GM12878 (cell line): Measurements from ENCODE around the gene SEMA3A. TPM values are rescaled to one million over a fixed set of nuclear protein-coding genes. Genes with fewer than 3 reads are reported as not detected.

Experiments used
- ATAC-seq: fragments of 200-7000 bp; cut with Tn5 transposase; 3 replicates; pipeline ENCODE4 v1.9.1; 2020; ENCODE audit warnings: mild to moderate bottlenecking, moderate library complexity
- BruUV-seq: library from RNA; stranded (reverse); fragments of 400-500 nt; replicated peaks from 2 replicates; lab custom pipeline; 2021; lab: Mats Ljungman, UMichigan
- CTCF ChIA-PET: fragments of 300-600 bp; sonication (Branson Sonifier 250); formaldehyde crosslinking; extraction: SDS; loops from one replicate; lab custom pipeline; 2021; ENCODE audit warnings: inconsistent platforms; lab: Yijun Ruan, JAX
- POLR2A ChIA-PET: fragments of 350-600 bp; formaldehyde crosslinking; extraction: SDS; loops from one replicate; lab custom pipeline; 2021; ENCODE audit warnings: inconsistent platforms; lab: Charles Lee
- RAD21 ChIA-PET: fragments of 300-600 bp; sonication (Branson Sonifier 250); formaldehyde crosslinking; loops from one replicate; lab custom pipeline; 2023; ENCODE audit warnings: antibody characterized with exemption; ENCODE audit not compliant: unreplicated experiment; lab: Charles Lee
- SMC1A ChIA-PET: fragments of 300-600 bp; sonication (Branson Sonifier 250); formaldehyde crosslinking; loops from one replicate; lab custom pipeline; 2023; ENCODE audit not compliant: unreplicated experiment, uncharacterized antibody; lab: Charles Lee
- DNase-seq: peaks from one replicate; pipeline ENCODE4 v3.0.0-alpha.2; 2011; ENCODE audit warnings: low read depth, low spot score
- FAIRE-seq: peaks from 3 replicates; lab custom pipeline; 2011; peaks lifted over from hg19 to GRCh38; lab: Jason Lieb, UNC
- H2AFZ ChIP-seq: 2 replicates; pipeline ENCODE4 v1.6.0; 2011; ENCODE audit warnings: low read depth, low read length, control low read depth; ENCODE audit not compliant: control insufficient read depth
- H3K27ac ChIP-seq: 2 replicates; pipeline ENCODE4 v1.5.1; 2011; ENCODE audit warnings: control low read depth; ENCODE audit not compliant: control insufficient read depth, insufficient read depth
- H3K27me3 ChIP-seq, 2 experiments: replicated peaks in 1 of 2; 2 replicates each; pipeline versions ENCODE4 v1.6.0 to v1.6.1; 2011; ENCODE audit warnings: low read length in 1 of 2; ENCODE audit not compliant: control insufficient read depth in 2 of 2, insufficient read depth in 2 of 2
- H3K36me3 ChIP-seq, 2 experiments: 2 replicates each; pipeline ENCODE4 v1.5.1; 2011; ENCODE audit warnings: low read length in 1 of 2; ENCODE audit not compliant: control insufficient read depth in 2 of 2, insufficient read depth in 2 of 2
- H3K4me1 ChIP-seq: 2 replicates; pipeline ENCODE4 v1.6.1; 2011; ENCODE audit warnings: mild to moderate bottlenecking, low read length, moderate library complexity, mixed read lengths; ENCODE audit not compliant: control insufficient read depth, insufficient read depth
- H3K4me2 ChIP-seq: 2 replicates; pipeline ENCODE4 v1.6.0; 2011; ENCODE audit warnings: control low read depth; ENCODE audit not compliant: control insufficient read depth, insufficient read depth
- H3K4me3 ChIP-seq: fragments of 200-600 bp; sonication (generic); 2 replicates; pipeline ENCODE4 v1.5.1; 2016
- H3K79me2 ChIP-seq: 2 replicates; pipeline ENCODE4 v1.6.0; 2011; ENCODE audit warnings: low read length; ENCODE audit not compliant: control insufficient read depth, insufficient read depth
- H3K9ac ChIP-seq: 2 replicates; pipeline ENCODE4 v1.8.0; 2011; ENCODE audit warnings: low read length, control low read depth, mixed read lengths; ENCODE audit not compliant: control insufficient read depth, insufficient read depth
- H3K9me3 ChIP-seq: replicated peaks from 3 replicates; pipeline ENCODE4 v1.5.1; 2011; ENCODE audit warnings: mild to moderate bottlenecking, low read length; ENCODE audit not compliant: control insufficient read depth, insufficient read depth
- H4K20me1 ChIP-seq: 2 replicates; pipeline ENCODE4 v1.6.0; 2011; ENCODE audit not compliant: control insufficient read depth, insufficient read depth
- BACH1 ChIP-seq: fragments of 450-650 bp; IDR thresholded peaks from 2 replicates; pipeline ENCODE4 v1.6.1; 2017; ENCODE audit warnings: mild to moderate bottlenecking, borderline replicate concordance
- BCL11A ChIP-seq: IDR thresholded peaks from 2 replicates; pipeline ENCODE4 v1.6.1; 2011; ENCODE audit warnings: low read depth, low read length
- DPF2 ChIP-seq: fragments of 450-650 bp; IDR thresholded peaks from 2 replicates; pipeline ENCODE4 v1.6.1; 2017; ENCODE audit warnings: mild to moderate bottlenecking
- HSF1 ChIP-seq: fragments of 150-350 bp; IDR thresholded peaks from 2 replicates; pipeline ENCODE4 v1.6.1; 2014; ENCODE audit warnings: mild to moderate bottlenecking, low read depth, low read length
- NR2C2 ChIP-seq: IDR thresholded peaks from 2 replicates; pipeline ENCODE4 v1.6.1; 2011; ENCODE audit warnings: borderline replicate concordance, low read depth; ENCODE audit not compliant: control insufficient read depth, insufficient read length
- POLR2AphosphoS2 ChIP-seq: IDR thresholded peaks from 2 replicates; pipeline ENCODE4 v1.6.1; 2011; ENCODE audit warnings: low read depth, mild to moderate bottlenecking, low read length, improper control_type of control experiment, moderate library complexity
- SMARCA5 ChIP-seq: fragments of 450-650 bp; IDR thresholded peaks from 2 replicates; pipeline ENCODE4 v1.6.1; 2017; ENCODE audit warnings: mild to moderate bottlenecking
- STAT3 ChIP-seq: IDR thresholded peaks from 2 replicates; pipeline ENCODE4 v1.6.1; 2011; ENCODE audit warnings: low read depth, low read length, improper control_type of control experiment
- TARDBP ChIP-seq: IDR thresholded peaks from 2 replicates; pipeline ENCODE4 v1.6.1; 2016; ENCODE audit warnings: borderline replicate concordance
- TCF7 ChIP-seq: IDR thresholded peaks from 2 replicates; pipeline ENCODE4 v1.6.1; 2014; ENCODE audit warnings: antibody characterized with exemption, borderline replicate concordance
- WRNIP1 ChIP-seq: IDR thresholded peaks from 2 replicates; pipeline ENCODE4 v1.6.1; 2011; ENCODE audit warnings: low read depth, low read length, improper control_type of control experiment, borderline replicate concordance
- ZNF207 ChIP-seq: fragments of 450-650 bp; IDR thresholded peaks from 2 replicates; pipeline ENCODE4 v1.6.1; 2014; ENCODE audit warnings: antibody characterized with exemption, mild to moderate bottlenecking, borderline replicate concordance
- WGBS: methylation state at CpG from one replicate; pipeline ENCODE4 v1.1.6; 2016; ENCODE audit warnings: low lambda C conversion rate; ENCODE audit not compliant: insufficient replicate concordance, insufficient coverage; ENCODE audit errors: missing lambda C conversion rate; 5-methylcytosine and 5-hydroxymethylcytosine counted together
- in situ Hi-C: fragments of 300-500 bp; cut with MboI; formaldehyde crosslinking; loops from 9 replicates; pipeline ENCODE4 v1.14.3; 2018; ENCODE audit warnings: mixed read lengths
- intact Hi-C: fragments of 100-400 bp; cut with micrococcal nuclease; formaldehyde crosslinking; loops from one replicate; pipeline ENCODE4 v1.14.2; 2022; ENCODE audit not compliant: unreplicated experiment
- polyA plus RNA-seq, 11 experiments: library from polyadenylated mRNA; depleted of rRNA in 4 of 11; unstranded in 6 of 11; stranded (reverse) in 5 of 11; fragments of >200 nt; fragmentation: Nextera tagmentation in 4 of 11; fragmentation: Illumina TruSeq in 1 of 11; extraction: Ambion mirVana in 4 of 11; extraction: Trizol in 1 of 11; gene quantifications; 1 replicate in 1 of 11; 2 replicates in 10 of 11; pipeline versions ENCODE4 v1.2.1 to v1.2.3, GENCODE V29; 2011 to 2016; ENCODE audit warnings: inconsistent platforms in 2 of 11, missing spikeins in 2 of 11, low read depth in 1 of 11
- total RNA-seq, 4 experiments: library from RNA; depleted of rRNA in 3 of 4; stranded (reverse); fragments of >200 nt in 3 of 4; fragmentation: Illumina TruSeq in 1 of 4; extraction: Trizol in 1 of 4; gene quantifications; 2 replicates each; pipeline versions ENCODE4 v1.2.1 to v1.2.3, GENCODE V29; 2013 to 2021
- TF ChIP-seq, protein P1 (sequence below): IDR thresholded peaks from 2 replicates; pipeline ENCODE4 v1.6.1; 2011; ENCODE audit warnings: low read depth, mild to moderate bottlenecking, low read length, moderate library complexity, borderline replicate concordance; ENCODE audit errors: extremely low read depth

Gene SEMA3A
- total and polyA plus RNA-seq, 10 of the 15 experiments (the other 5 are each of a cell fraction or from before 2014, with no cell fraction given): 0.01 to 3.3 (median 0.24) TPM

GRCh38 chr7:84138411-84138810 is 56.2 kb downstream of the SEMA3A start:
- H3K4me3 ChIP-seq: no peak overlapping the region
- POLR2A ChIA-PET: no interaction called here
- BruUV-seq: no TSS peak
- no peaks in the 10 kb centered on the region for H3K79me2 ChIP-seq
- H3K27ac ChIP-seq: no peak overlapping the region
- no peaks in the 10 kb centered on the region for H3K36me3 ChIP-seq
- RAD21 ChIA-PET: no interaction called here
- no peak overlapping the region for H3K9ac ChIP-seq
- no peak overlapping the region for H3K4me2 ChIP-seq
- 33% methylated on average over 3 of the region's 3 CpGs for WGBS
- H3K4me1 ChIP-seq: no peaks in the 10 kb centered on the region
- H2AFZ ChIP-seq: no peak overlapping the region
- H4K20me1 ChIP-seq: no peaks in the 10 kb centered on the region
- no peak for ATAC-seq
- in situ Hi-C loops: no loop called here
- FAIRE-seq: no peak
- no peak for DNase-seq
- TF ChIP-seq WRNIP1 (no peak), DPF2 (no peak), POLR2AphosphoS2 (no peak), TCF7 (no peak), BACH1 (no peak), BCL11A (no peak), NR2C2 (no peak), STAT3 (no peak), TARDBP (no peak), SMARCA5 (no peak), ZNF207 (no peak), HSF1 (no peak)
- TF ChIP-seq, protein P1, sequence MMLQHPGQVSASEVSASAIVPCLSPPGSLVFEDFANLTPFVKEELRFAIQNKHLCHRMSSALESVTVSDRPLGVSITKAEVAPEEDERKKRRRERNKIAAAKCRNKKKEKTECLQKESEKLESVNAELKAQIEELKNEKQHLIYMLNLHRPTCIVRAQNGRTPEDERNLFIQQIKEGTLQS: no peak
- SMC1A ChIA-PET: interaction anchor here (1.3 kb wide), 1 partner anchor 9 kb away, joined by 4 read pairs; no protein-coding TSS in a partner anchor
- H3K27me3 ChIP-seq: no peaks in the 10 kb centered on the region
- CTCF ChIA-PET: interaction anchor here (0.7 kb wide), 1 partner anchor 10 kb away, joined by 3 read pairs; no protein-coding TSS in a partner anchor
- H3K9me3 ChIP-seq: no peaks in the 10 kb centered on the region
- intact Hi-C loops: no loop called here
